NT2/D1 (cell line): Measurements from ENCODE around the gene KIF13A.

ENCODE experiments used
- DNase-seq: peaks from one replicate; pipeline ENCODE4 v3.0.0-alpha.2; 2011; ENCODE audit warnings: low read depth, low spot score
- H3K27me3 ChIP-seq: 2 replicates; pipeline ENCODE4 v1.6.0; 2011; ENCODE audit warnings: mild to moderate bottlenecking; ENCODE audit not compliant: insufficient read length, insufficient read depth
- H3K36me3 ChIP-seq: 2 replicates; pipeline ENCODE4 v1.6.1; 2011; ENCODE audit warnings: mild to moderate bottlenecking, low read length, mixed read lengths; ENCODE audit not compliant: insufficient read depth, insufficient read length
- H3K4me1 ChIP-seq: 2 replicates; pipeline ENCODE4 v1.5.1; 2011; ENCODE audit not compliant: insufficient read depth, insufficient read length
- H3K4me3 ChIP-seq: 2 replicates; pipeline ENCODE4 v1.5.1; 2011; ENCODE audit warnings: low read depth; ENCODE audit not compliant: insufficient read length
- H3K9ac ChIP-seq: 2 replicates; pipeline ENCODE4 v1.6.0; 2011; ENCODE audit warnings: low read depth; ENCODE audit not compliant: insufficient read length
- H3K9me3 ChIP-seq: 2 replicates; pipeline ENCODE4 v1.5.1; 2011; ENCODE audit warnings: mild to moderate bottlenecking, low read length; ENCODE audit not compliant: insufficient read depth
- SUZ12 ChIP-seq: IDR thresholded peaks from 2 replicates; pipeline ENCODE4 v1.6.1; 2011; ENCODE audit not compliant: insufficient read length, insufficient read depth; ENCODE audit errors: extremely low read depth
- YY1 ChIP-seq: IDR thresholded peaks from 2 replicates; pipeline ENCODE4 v1.6.1; 2011; ENCODE audit not compliant: insufficient read length, insufficient read depth
- ZNF274 ChIP-seq: IDR thresholded peaks from 2 replicates; pipeline ENCODE4 v1.6.1; 2011; ENCODE audit warnings: mild to moderate bottlenecking, low read depth, low read length

KIF13A gene

GRCh38 chr6:17902974-17903373 is 84.5 kb downstream of the KIF13A start:
- no peak for DNase-seq
- Histone ChIP-seq H3K9ac (no peak overlapping the region), H3K27me3 (no peaks in the 10 kb centered on the region), H3K4me1 (no peaks in the 10 kb centered on the region), H3K36me3 (no peaks in the 10 kb centered on the region), H3K4me3 (no peak overlapping the region), H3K9me3 (no peaks in the 10 kb centered on the region)
- TF ChIP-seq ZNF274 (no peak), YY1 (no peak), SUZ12 (no peak)

- no peak for TF ChIP-seq SUZ12
- no peak for TF ChIP-seq ZNF274
- TF ChIP-seq YY1 = no peak
- Histone ChIP-seq H3K4me3 (no peak overlapping the region), H3K36me3 (peaks cover 9% of the 10 kb centered on the region), H3K27me3 (no peaks in the 10 kb centered on the region), H3K9ac (no peak overlapping the region), H3K9me3 (no peaks in the 10 kb centered on the region), H3K4me1 (no peaks in the 10 kb centered on the region)
- DNase-seq = no peak
Measured at GRCh38 chr6:17901493-17901892, 85.9 kb downstream of the KIF13A start.

- H3K9ac ChIP-seq = no peak overlapping the region
- no peak for DNase-seq
- H3K27me3 ChIP-seq = no peaks in the 10 kb centered on the region
- no peak overlapping the region for H3K4me3 ChIP-seq
- TF ChIP-seq ZNF274 (no peak), YY1 (no peak), SUZ12 (no peak)
- H3K9me3 ChIP-seq = peaks cover 14% of the 10 kb centered on the region
- H3K36me3 ChIP-seq = peaks cover 15% of the 10 kb centered on the region
- H3K4me1 ChIP-seq = no peaks in the 10 kb centered on the region
Measured at GRCh38 chr6:17900011-17900410, 87.4 kb downstream of the KIF13A start.

DNA sequence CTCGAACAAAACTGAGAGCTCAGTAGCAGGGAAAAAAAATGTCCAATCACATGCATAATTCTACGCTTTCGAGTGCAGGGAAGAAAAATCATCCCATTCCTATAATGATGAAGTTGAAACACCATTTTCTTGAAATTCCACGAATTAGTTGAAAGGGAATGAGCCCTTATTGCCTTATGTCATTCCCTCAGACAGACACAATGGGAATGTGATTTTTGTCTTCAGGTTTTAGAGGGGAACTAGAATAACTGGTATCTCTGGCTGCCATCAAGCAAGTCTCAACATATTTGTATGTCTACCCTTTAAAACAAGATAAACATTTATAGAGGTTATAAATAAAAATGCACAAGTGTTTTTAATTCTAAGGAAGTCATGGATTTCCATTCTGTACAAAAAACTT is 87.9 kb downstream of the KIF13A start:
- no peak overlapping the region for H3K9ac ChIP-seq
- H3K4me3 ChIP-seq = no peak overlapping the region
- peaks cover 15% of the 10 kb centered on the region for H3K36me3 ChIP-seq
- H3K9me3 ChIP-seq = peaks cover 20% of the 10 kb centered on the region
- TF ChIP-seq YY1 (no peak), ZNF274 (no peak), SUZ12 (no peak)
- H3K4me1 ChIP-seq = no peaks in the 10 kb centered on the region
- no peaks in the 10 kb centered on the region for H3K27me3 ChIP-seq
- DNase-seq = no peak

- no peak for TF ChIP-seq YY1
- no peak for TF ChIP-seq ZNF274
- Histone ChIP-seq H3K9ac (no peak overlapping the region), H3K9me3 (peaks cover 25% of the 10 kb centered on the region), H3K36me3 (peaks cover 15% of the 10 kb centered on the region), H3K4me1 (no peaks in the 10 kb centered on the region), H3K4me3 (no peak overlapping the region), H3K27me3 (no peaks in the 10 kb centered on the region)
- no peak for DNase-seq
Measured at GRCh38 chr6:17897681-17898080, 89.8 kb downstream of the KIF13A start.

- H3K9me3 ChIP-seq = peaks cover 25% of the 10 kb centered on the region
Measured at GRCh38 chr6:17894905-17895304, 92.5 kb downstream of the KIF13A start.

DNA sequence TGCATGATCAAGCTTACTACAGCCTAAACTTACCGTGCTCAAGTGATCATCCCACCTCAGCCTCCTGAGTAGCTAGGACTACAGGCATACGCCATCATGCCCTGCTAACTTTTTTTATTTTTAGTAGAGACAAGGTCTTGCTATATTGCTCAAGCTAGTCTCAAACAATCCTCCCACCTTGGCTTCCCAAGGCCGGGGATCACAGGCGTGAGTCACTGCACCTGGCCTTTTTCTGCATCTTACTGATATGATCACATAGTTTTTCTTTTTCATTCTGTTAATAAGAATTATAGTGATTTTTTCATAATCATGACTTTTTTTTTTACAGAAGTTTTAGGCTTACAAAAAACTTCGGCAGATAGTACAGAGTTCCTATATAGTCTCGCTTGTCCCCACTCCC is 93.2 kb downstream of the KIF13A start:
- Histone ChIP-seq H3K36me3 (peaks cover 15% of the 10 kb centered on the region), H3K27me3 (no peaks in the 10 kb centered on the region), H3K4me3 (no peak overlapping the region), H3K9me3 (peaks cover 25% of the 10 kb centered on the region), H3K9ac (no peak overlapping the region), H3K4me1 (no peaks in the 10 kb centered on the region)
- TF ChIP-seq ZNF274 = no peak
- DNase-seq = no peak

More at GRCh38 chr6:17894905-17895304, 92.5 kb downstream of the KIF13A start:
- H3K4me1 ChIP-seq = no peaks in the 10 kb centered on the region
- no peak overlapping the region for H3K4me3 ChIP-seq
- H3K9ac ChIP-seq = no peak overlapping the region
- no peaks in the 10 kb centered on the region for H3K27me3 ChIP-seq
- TF ChIP-seq ZNF274 = no peak
- no peak for TF ChIP-seq SUZ12
- TF ChIP-seq YY1 = no peak
- peaks cover 15% of the 10 kb centered on the region for H3K36me3 ChIP-seq
- DNase-seq = no peak
